OCI-LY7 (cell line): ENCODE results near the gene CATSPERE. TPM values are rescaled to one million over a fixed set of nuclear protein-coding genes. Genes with fewer than 3 reads are reported as not detected.

ENCODE experiments used
- BruUV-seq: library from RNA; stranded (reverse); fragments of 400-500 nt; replicated peaks from 2 replicates; lab custom pipeline; 2021; lab: Mats Ljungman, UMichigan
- CTCF ChIA-PET: fragments of 300-600 bp; sonication (Branson Sonifier 250); formaldehyde crosslinking; loops from one replicate; lab custom pipeline; 2022; ENCODE audit warnings: antibody characterized with exemption; ENCODE audit not compliant: unreplicated experiment; lab: Charles Lee
- POLR2A ChIA-PET: fragments of 300-600 bp; sonication (Branson Sonifier 250); formaldehyde crosslinking; loops from one replicate; lab custom pipeline; 2022; ENCODE audit warnings: antibody characterized with exemption; lab: Charles Lee
- DNase-seq: peaks from one replicate; pipeline ENCODE4 v3.0.0-alpha.2; 2015; ENCODE audit warnings: low spot score
- H2AFZ ChIP-seq: fragments of 200-600 bp; sonication (generic), shearing (Covaris generic); 2 replicates; pipeline ENCODE4 v1.6.1; 2014; ENCODE audit warnings: mild to moderate bottlenecking, antibody characterized with exemption, low read length, moderate library complexity
- H3K27ac ChIP-seq: fragments of 200-600 bp; sonication (generic); 2 replicates; pipeline ENCODE4 v1.5.1; 2014; ENCODE audit warnings: mixed run types, low read depth, mild to moderate bottlenecking, moderate library complexity, low read length, inconsistent platforms; ENCODE audit not compliant: poor library complexity, severe bottlenecking
- H3K36me3 ChIP-seq: fragments of 200-600 bp; sonication (generic); 2 replicates; pipeline ENCODE4 v1.6.1; 2014; ENCODE audit warnings: mild to moderate bottlenecking, antibody characterized with exemption, low read length, moderate library complexity, mixed read lengths; ENCODE audit not compliant: insufficient read depth
- H3K4me1 ChIP-seq: fragments of 200-600 bp; sonication (generic); 2 replicates; pipeline ENCODE4 v1.5.1; 2014; ENCODE audit warnings: mild to moderate bottlenecking, low read length; ENCODE audit not compliant: insufficient read depth, poor library complexity, severe bottlenecking
- H3K4me2 ChIP-seq: fragments of 200-600 bp; sonication (generic); 2 replicates; pipeline ENCODE4 v1.6.1; 2014; ENCODE audit warnings: mild to moderate bottlenecking, low read length
- H3K4me3 ChIP-seq: fragments of 200-600 bp; sonication (generic); 2 replicates; pipeline ENCODE4 v1.5.1; 2014; ENCODE audit warnings: mild to moderate bottlenecking, low read depth, low read length; ENCODE audit not compliant: poor library complexity, severe bottlenecking
- H3K79me2 ChIP-seq: fragments of 200-600 bp; sonication (generic); 2 replicates; pipeline ENCODE4 v1.6.1; 2016; ENCODE audit warnings: low read depth, mild to moderate bottlenecking, low read length, moderate library complexity, mixed read lengths; ENCODE audit not compliant: insufficient read depth
- H3K9me2 ChIP-seq: fragments of 200-600 bp; sonication (generic); 2 replicates; pipeline ENCODE4 v1.6.1; 2016; ENCODE audit warnings: mild to moderate bottlenecking, low read length, mixed read lengths; ENCODE audit not compliant: insufficient read depth
- H3K9me3 ChIP-seq: fragments of 200-600 bp; sonication (generic); 2 replicates; pipeline ENCODE4 v1.6.1; 2014; ENCODE audit warnings: mild to moderate bottlenecking, mixed run types, low read length, mixed read lengths
- H4K20me1 ChIP-seq: fragments of 200-600 bp; sonication (generic); 2 replicates; pipeline ENCODE4 v1.6.1; 2014; ENCODE audit warnings: mild to moderate bottlenecking, antibody characterized with exemption, low read length, moderate library complexity, mixed read lengths; ENCODE audit not compliant: insufficient read depth
- CTCF ChIP-seq: fragments of 200-600 bp; sonication (generic); conservative IDR thresholded peaks from 2 replicates; pipeline ENCODE4 v1.5.1; 2014; ENCODE audit warnings: mild to moderate bottlenecking, antibody characterized with exemption, low read length, moderate library complexity, mixed read lengths
- EZH2phosphoT487 ChIP-seq: fragments of 200-600 bp; sonication (generic); IDR thresholded peaks from 2 replicates; pipeline ENCODE4 v1.6.1; 2018; ENCODE audit warnings: low read depth, borderline replicate concordance, mild to moderate bottlenecking, mixed run types, antibody characterized with exemption, low read length, moderate library complexity, mixed read lengths
- intact Hi-C: fragments of 100-400 bp; cut with micrococcal nuclease; formaldehyde crosslinking; loops from one replicate; pipeline ENCODE4 v1.10.0; 2022; ENCODE audit not compliant: unreplicated experiment
- total RNA-seq, 2 experiments: library from RNA; depleted of rRNA in 1 of 2; stranded (reverse); fragments of >200 nt in 1 of 2; shearing (Covaris generic) in 1 of 2; gene quantifications; 2 replicates each; pipeline ENCODE4 v1.2.3, GENCODE V29; 2014 to 2022

Gene CATSPERE
- total RNA-seq, 2 experiments from 2014 or later: 0.41 to 1.1 TPM

- CTCF ChIA-PET: interaction anchor here (0.9 kb wide), 1 partner anchor 10 kb away, joined by 3 read pairs; no protein-coding TSS in a partner anchor
- POLR2A ChIA-PET: no interaction called here
- peaks cover 32% of the 10 kb centered on the region for H3K4me1 ChIP-seq
- intact Hi-C loops: loop anchor here (1.0 to 10.0 kb wide), 5 partner anchors 157 to 520 kb away; partner anchors contain the start of gene COX20
- peak overlapping the region; percentile 72 for H3K4me2 ChIP-seq
- H3K79me2 ChIP-seq: peaks cover 42% of the 10 kb centered on the region
- TF ChIP-seq CTCF: peak; percentile 71
- no peak for TF ChIP-seq EZH2phosphoT487
- H4K20me1 ChIP-seq: peaks cover 25% of the 10 kb centered on the region
- peaks cover 31% of the 10 kb centered on the region for H3K36me3 ChIP-seq
- TSS peak; percentile 70 for BruUV-seq
- H3K9me2 ChIP-seq: no peaks in the 10 kb centered on the region
- peak overlapping the region; percentile 98 for H3K4me3 ChIP-seq
- peak overlapping the region; percentile 92 for H2AFZ ChIP-seq
- H3K27ac ChIP-seq: peak overlapping the region; percentile 85
- DNase-seq: peak; percentile 100
- H3K9me3 ChIP-seq: peaks cover 14% of the 10 kb centered on the region; the same call in 1 of the 2 replicates
These were observed 8.9 kb upstream of the CATSPERE start for GRCh38 chr1:244451951-244452795.

- Histone ChIP-seq H3K79me2 (peaks cover 20% of the 10 kb centered on the region), H3K27ac (no peak overlapping the region), H3K4me1 (peaks cover 17% of the 10 kb centered on the region), H3K4me2 (no peak overlapping the region), H3K9me3 (peaks cover 21% of the 10 kb centered on the region; the same call in 1 of the 2 replicates), H4K20me1 (peaks cover 11% of the 10 kb centered on the region), H3K36me3 (peaks cover 9% of the 10 kb centered on the region), H3K9me2 (no peaks in the 10 kb centered on the region), H3K4me3 (no peak overlapping the region), H2AFZ (peak overlapping the region; percentile 55)
- intact Hi-C loops: loop anchor here (5.0 to 10.0 kb wide), 3 partner anchors 160 to 518 kb away; no protein-coding TSS in a partner anchor
- ChIA-PET CTCF (no interaction called here), POLR2A (interaction anchor here (0.7 to 0.9 kb wide), 2 partner anchors 24 to 347 kb away, joined by 3 read pairs; no protein-coding TSS in a partner anchor)
- no peak for DNase-seq
- BruUV-seq: no TSS peak
- no peak for TF ChIP-seq EZH2phosphoT487
- no peak for TF ChIP-seq CTCF
These were observed 6.7 kb upstream of the CATSPERE start for GRCh38 chr1:244454412-244454811.
